GM19099 (cell line): ENCODE results near the gene SLC12A8.

Source experiments
- POLR2A ChIP-seq: IDR thresholded peaks from 3 replicates; pipeline ENCODE4 v1.6.1; 2011; ENCODE audit warnings: low read depth; ENCODE audit not compliant: insufficient read length; ENCODE audit errors: extremely low read depth

SLC12A8 gene

GRCh38 chr3:125179143-125179883, 33.2 kb downstream of the SLC12A8 start:
- no peak for TF ChIP-seq POLR2A

- TF ChIP-seq POLR2A, result no peak
Observed at GRCh38 chr3:125177746-125178145, 34.8 kb downstream of the SLC12A8 start.

- TF ChIP-seq POLR2A, result no peak
Observed at GRCh38 chr3:125175295-125176078, 37.1 kb downstream of the SLC12A8 start.

GRCh38 chr3:125172346-125172745, 40.2 kb downstream of the SLC12A8 start:
- no peak for TF ChIP-seq POLR2A

GRCh38 chr3:125168711-125169393, 43.7 kb downstream of the SLC12A8 start:
- TF ChIP-seq POLR2A, result no peak

- no peak for TF ChIP-seq POLR2A
Observed at GRCh38 chr3:125166599-125167136, 45.9 kb downstream of the SLC12A8 start.

- TF ChIP-seq POLR2A, result no peak
Observed at GRCh38 chr3:125165948-125166553, 46.5 kb downstream of the SLC12A8 start.

GRCh38 chr3:125165189-125165947, 47.2 kb downstream of the SLC12A8 start:
- TF ChIP-seq POLR2A, result no peak

- TF ChIP-seq POLR2A, result no peak
Observed at GRCh38 chr3:125163739-125164601, 48.6 kb downstream of the SLC12A8 start.

GRCh38 chr3:125161607-125162219, 50.8 kb downstream of the SLC12A8 start:
- TF ChIP-seq POLR2A, result no peak

GRCh38 chr3:125160606-125161371, 51.8 kb downstream of the SLC12A8 start:
- TF ChIP-seq POLR2A, result no peak

- TF ChIP-seq POLR2A, result no peak
Observed at GRCh38 chr3:125157183-125157582, 55.4 kb downstream of the SLC12A8 start.
